NT2/D1 (cell line): Measurements from ENCODE around the gene SNED1.

Experiments used
- YY1 ChIP-seq: IDR thresholded peaks from 2 replicates; pipeline ENCODE4 v1.6.1; 2011; ENCODE audit not compliant: insufficient read length, insufficient read depth
- ZNF274 ChIP-seq: IDR thresholded peaks from 2 replicates; pipeline ENCODE4 v1.6.1; 2011; ENCODE audit warnings: mild to moderate bottlenecking, low read depth, low read length

- TF ChIP-seq ZNF274 (no peak), YY1 (no peak)
These were observed 131.9 kb downstream of the SNED1 start for GRCh38 chr2:241130316-241130715.
